Liver (tissue), 9 donors: ENCODE measurements around the gene CCNY. TPM values are rescaled to one million over a fixed set of nuclear protein-coding genes. Genes with fewer than 3 reads are reported as not detected.

ENCODE experiments used
- DNase-seq: peaks from one replicate; pipeline ENCODE4 v3.0.0-alpha.2; 2017; ENCODE audit warnings: low spot score
- H3K27ac ChIP-seq, 2 donors: one replicate each; pipeline ENCODE4 v1.7.0; 2013; ENCODE audit warnings: inconsistent platforms in 2 of 2, low read length in 2 of 2, control low read depth in 1 of 2, low read depth in 1 of 2, mild to moderate bottlenecking in 1 of 2
- H3K27me3 ChIP-seq, 4 donors: one replicate each; pipeline versions ENCODE4 v1.6.1 to v1.7.0; 2013; ENCODE audit warnings: low read length in 3 of 4, inconsistent platforms in 1 of 4, mild to moderate bottlenecking in 1 of 4, moderate library complexity in 1 of 4; ENCODE audit not compliant: control insufficient read depth in 4 of 4, insufficient read depth in 4 of 4
- H3K36me3 ChIP-seq, 4 donors: one replicate each; pipeline versions ENCODE4 v1.6.1 to v1.7.0; 2013; ENCODE audit warnings: low read length in 3 of 4, mild to moderate bottlenecking in 3 of 4, low read depth in 1 of 4, moderate library complexity in 1 of 4; ENCODE audit not compliant: control insufficient read depth in 4 of 4, insufficient read depth in 3 of 4
- H3K4me1 ChIP-seq, 4 donors: one replicate each; pipeline versions ENCODE4 v1.6.1 to v1.7.0; 2013; ENCODE audit warnings: low read length in 3 of 4, mild to moderate bottlenecking in 3 of 4, moderate library complexity in 1 of 4; ENCODE audit not compliant: control insufficient read depth in 4 of 4, insufficient read depth in 4 of 4
- H3K4me3 ChIP-seq, 3 donors: one replicate each; pipeline versions ENCODE4 v1.6.1 to v1.7.0; 2013; ENCODE audit warnings: low read length in 3 of 3, control low read depth in 1 of 3, low read depth in 1 of 3, mild to moderate bottlenecking in 1 of 3
- H3K9ac ChIP-seq, 2 donors: one replicate each; pipeline ENCODE4 v1.7.0; 2013; ENCODE audit warnings: low read length in 2 of 2, mild to moderate bottlenecking in 2 of 2, moderate library complexity in 2 of 2, control low read depth in 1 of 2, low read depth in 1 of 2
- H3K9me3 ChIP-seq, 4 donors: one replicate each; pipeline versions ENCODE4 v1.6.1 to v1.7.0; 2013; ENCODE audit warnings: low read length in 3 of 4; ENCODE audit not compliant: control insufficient read depth in 4 of 4
- FOXA2 ChIP-seq: IDR thresholded peaks from 2 replicates; pipeline ENCODE4 v1.6.1; 2016; ENCODE audit warnings: antibody characterized with exemption
- GABPA ChIP-seq, 2 donors: IDR thresholded peaks in 1 of 2; conservative IDR thresholded peaks in 1 of 2; 2 replicates each; pipeline ENCODE4 v1.6.1; 2016; ENCODE audit warnings: antibody characterized with exemption in 2 of 2, mild to moderate bottlenecking in 1 of 2, moderate library complexity in 1 of 2
- HNF4A ChIP-seq, 2 donors: conservative IDR thresholded peaks; 2 replicates each; pipeline ENCODE4 v1.6.1; 2016; ENCODE audit warnings: antibody characterized with exemption in 2 of 2, mild to moderate bottlenecking in 2 of 2
- HNF4G ChIP-seq: IDR thresholded peaks from 2 replicates; pipeline ENCODE4 v1.6.1; 2016; ENCODE audit warnings: antibody characterized with exemption
- JUND ChIP-seq, 2 donors: IDR thresholded peaks; 2 replicates each; pipeline ENCODE4 v1.6.1; 2016; ENCODE audit warnings: antibody characterized with exemption in 2 of 2
- RAD21 ChIP-seq, 2 donors: IDR thresholded peaks; 2 replicates each; pipeline ENCODE4 v1.6.1; 2016; ENCODE audit warnings: antibody characterized with exemption in 2 of 2, mild to moderate bottlenecking in 2 of 2
- RXRA ChIP-seq, 2 donors: IDR thresholded peaks; 2 replicates each; pipeline ENCODE4 v1.6.1; 2017 to 2018; ENCODE audit warnings: antibody characterized with exemption in 2 of 2, mild to moderate bottlenecking in 1 of 2
- SP1 ChIP-seq: IDR thresholded peaks from 2 replicates; pipeline ENCODE4 v1.6.1; 2018; ENCODE audit warnings: antibody characterized with exemption, mild to moderate bottlenecking
- TAF1 ChIP-seq: conservative IDR thresholded peaks from 2 replicates; pipeline ENCODE4 v1.6.1; 2016; ENCODE audit warnings: antibody characterized with exemption, mild to moderate bottlenecking
- YY1 ChIP-seq: IDR thresholded peaks from 2 replicates; pipeline ENCODE4 v1.6.1; 2016; ENCODE audit warnings: antibody characterized with exemption, mild to moderate bottlenecking
- WGBS: extraction: QIAGEN DNeasy Blood & Tissue Kit; methylation state at CpG from one replicate; pipeline ENCODE4 v1.1.7; 2013; 5-methylcytosine and 5-hydroxymethylcytosine counted together
- polyA plus RNA-seq, 2 donors: library from polyadenylated mRNA; stranded (reverse) in 1 of 2; unstranded in 1 of 2; fragments of 200-250 nt in 1 of 2; fragments of >200 nt in 1 of 2; fragmentation: Nextera tagmentation in 1 of 2; extraction: Ambion mirVana in 1 of 2; gene quantifications; one replicate each; pipeline versions ENCODE4 v1.2.1 to v1.2.3, GENCODE V29; 2013 to 2015
- total RNA-seq, 2 donors: library from RNA; depleted of rRNA; stranded (reverse); fragments of >200 nt; gene quantifications; one replicate each; pipeline ENCODE4 v1.2.3, GENCODE V29; 2014
- TF ChIP-seq, protein P1 (sequence below): IDR thresholded peaks from 2 replicates; pipeline ENCODE4 v1.6.1; 2016; ENCODE audit warnings: antibody characterized with exemption
- TF ChIP-seq, protein P2 (sequence below): fragments of 150-350 bp; IDR thresholded peaks from 2 replicates; pipeline ENCODE4 v1.5.1; 2017; ENCODE audit warnings: improper control_type of control experiment, low read depth, low read length; ENCODE audit not compliant: missing input control
- TF ChIP-seq, protein P3 (sequence below): IDR thresholded peaks from 2 replicates; pipeline ENCODE4 v1.6.1; 2016; ENCODE audit warnings: antibody characterized with exemption
- TF ChIP-seq, protein P4 (sequence below): IDR thresholded peaks from 2 replicates; pipeline ENCODE4 v1.6.1; 2016; ENCODE audit warnings: antibody characterized with exemption
- TF ChIP-seq, protein P5 (sequence below): IDR thresholded peaks from 2 replicates; pipeline ENCODE4 v1.6.1; 2016; ENCODE audit warnings: antibody characterized with exemption, mild to moderate bottlenecking
- donor health status: healthy.
- donor health status: healthy.
- donor health status: healthy.
- donor health status: healthy.
- donor health status: healthy.

Gene CCNY
- total and polyA plus RNA-seq, 4 donors: 17.6 to 38.4 (median 21.8) TPM

DNA sequence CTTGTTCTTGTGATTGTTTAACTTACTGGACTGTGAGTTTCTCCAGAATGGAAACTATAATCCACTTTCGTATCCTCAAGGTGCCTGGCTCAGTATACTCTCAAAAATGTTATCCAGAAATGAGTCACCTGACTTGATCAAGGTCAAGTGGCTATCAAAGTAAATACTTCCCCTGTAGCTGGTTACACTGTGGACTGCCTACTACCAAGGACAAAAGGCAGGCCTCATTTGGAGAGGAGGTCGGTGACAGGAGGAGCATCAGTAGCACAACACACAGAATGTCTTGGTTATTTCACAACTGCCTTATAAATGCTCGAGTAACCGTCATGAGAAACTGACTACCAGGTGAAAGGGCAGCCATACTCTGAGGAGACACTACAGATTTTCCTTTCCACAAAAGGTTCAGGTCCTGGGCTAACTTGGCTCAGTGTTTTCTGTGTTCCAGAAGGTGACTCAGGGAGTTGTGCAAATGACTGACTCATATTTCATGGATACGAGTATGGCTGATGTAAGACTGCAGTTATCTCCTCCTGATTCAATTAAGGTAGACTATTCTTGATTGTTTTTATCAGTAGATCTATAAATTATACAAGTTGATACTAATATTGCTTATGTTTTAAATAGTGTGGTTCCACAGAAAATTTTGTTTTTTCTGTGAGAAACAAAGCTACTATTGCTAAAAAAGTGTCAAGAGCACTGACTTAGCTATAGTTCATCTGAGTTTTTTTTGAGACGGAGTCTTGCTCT, 4.2 kb upstream of the CCNY start:
- H3K4me3 ChIP-seq: no peak overlapping the region
- DNase-seq: no peak
- H3K4me1 ChIP-seq: peaks cover 4 to 26% (median 13%) of the 10 kb centered on the region in 4 donors
- no peaks in the 10 kb centered on the region for H3K9me3 ChIP-seq
- TF ChIP-seq, protein P1, sequence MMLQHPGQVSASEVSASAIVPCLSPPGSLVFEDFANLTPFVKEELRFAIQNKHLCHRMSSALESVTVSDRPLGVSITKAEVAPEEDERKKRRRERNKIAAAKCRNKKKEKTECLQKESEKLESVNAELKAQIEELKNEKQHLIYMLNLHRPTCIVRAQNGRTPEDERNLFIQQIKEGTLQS: peak; percentile 43
- TF ChIP-seq JUND (IDR thresholded peaks at IDR 0.05): peak; percentile 62 to 64
- TF ChIP-seq, protein P2, sequence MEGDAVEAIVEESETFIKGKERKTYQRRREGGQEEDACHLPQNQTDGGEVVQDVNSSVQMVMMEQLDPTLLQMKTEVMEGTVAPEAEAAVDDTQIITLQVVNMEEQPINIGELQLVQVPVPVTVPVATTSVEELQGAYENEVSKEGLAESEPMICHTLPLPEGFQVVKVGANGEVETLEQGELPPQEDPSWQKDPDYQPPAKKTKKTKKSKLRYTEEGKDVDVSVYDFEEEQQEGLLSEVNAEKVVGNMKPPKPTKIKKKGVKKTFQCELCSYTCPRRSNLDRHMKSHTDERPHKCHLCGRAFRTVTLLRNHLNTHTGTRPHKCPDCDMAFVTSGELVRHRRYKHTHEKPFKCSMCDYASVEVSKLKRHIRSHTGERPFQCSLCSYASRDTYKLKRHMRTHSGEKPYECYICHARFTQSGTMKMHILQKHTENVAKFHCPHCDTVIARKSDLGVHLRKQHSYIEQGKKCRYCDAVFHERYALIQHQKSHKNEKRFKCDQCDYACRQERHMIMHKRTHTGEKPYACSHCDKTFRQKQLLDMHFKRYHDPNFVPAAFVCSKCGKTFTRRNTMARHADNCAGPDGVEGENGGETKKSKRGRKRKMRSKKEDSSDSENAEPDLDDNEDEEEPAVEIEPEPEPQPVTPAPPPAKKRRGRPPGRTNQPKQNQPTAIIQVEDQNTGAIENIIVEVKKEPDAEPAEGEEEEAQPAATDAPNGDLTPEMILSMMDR: no peak
- no peak for TF ChIP-seq HNF4A (conservative IDR thresholded peaks at IDR 0.05)
- TF ChIP-seq RXRA (IDR thresholded peaks at IDR 0.05): no peak
- TF ChIP-seq GABPA (IDR thresholded peaks at IDR 0.05 in 1 of 2, conservative IDR thresholded peaks at IDR 0.05 in 1 of 2): no peak
- H3K27ac ChIP-seq: no peak overlapping the region
- H3K36me3 ChIP-seq: no peaks in the 10 kb centered on the region
- H3K9ac ChIP-seq: no peak overlapping the region
- 72% methylated on average over 6 of the region's 6 CpGs for WGBS
- H3K27me3 ChIP-seq: no peaks in the 10 kb centered on the region

DNA sequence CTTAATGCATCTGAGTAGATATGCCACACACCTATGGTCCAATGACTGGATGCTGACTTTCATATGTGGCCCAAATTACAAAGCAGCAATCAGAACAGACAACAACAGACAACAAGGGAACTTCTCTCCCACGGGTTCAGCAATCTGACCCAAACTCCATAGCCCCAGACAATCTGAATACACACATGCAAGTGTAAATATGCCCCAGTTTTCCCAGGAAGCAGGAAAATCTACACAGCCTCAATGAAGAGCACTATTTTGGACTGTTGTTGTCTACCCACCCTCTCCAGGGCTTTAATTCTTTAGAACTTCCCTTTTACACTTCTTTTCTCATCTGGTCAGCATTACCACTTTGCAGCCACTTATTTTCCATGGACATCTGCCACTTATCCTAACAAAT, 2.0 kb upstream of the CCNY start:
- Histone ChIP-seq H3K4me1 (peaks cover 4 to 32% (median 28%) of the 10 kb centered on the region in 4 donors), H3K4me3 (no peak overlapping the region), H3K9ac (peak overlapping the region in 1 of 2 donors; percentile 62), H3K27ac (peak overlapping the region in 1 of 2 donors; percentile 11), H3K9me3 (no peaks in the 10 kb centered on the region), H3K36me3 (no peaks in the 10 kb centered on the region), H3K27me3 (no peaks in the 10 kb centered on the region)
- no peak for DNase-seq
- WGBS: 32% methylated on average over 1 of the region's 1 CpG
- TF ChIP-seq, protein P3, sequence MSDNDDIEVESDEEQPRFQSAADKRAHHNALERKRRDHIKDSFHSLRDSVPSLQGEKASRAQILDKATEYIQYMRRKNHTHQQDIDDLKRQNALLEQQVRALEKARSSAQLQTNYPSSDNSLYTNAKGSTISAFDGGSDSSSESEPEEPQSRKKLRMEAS: no peak
- TF ChIP-seq RXRA (IDR thresholded peaks at IDR 0.05) (peak in 1 of 2 donors; percentile 13), TAF1 (no peak), YY1 (peak; percentile 15), SP1 (peak; percentile 20), RAD21 (IDR thresholded peaks at IDR 0.05) (no peak), JUND (IDR thresholded peaks at IDR 0.05) (no peak), HNF4A (conservative IDR thresholded peaks at IDR 0.05) (peak; percentile 10 to 26), HNF4G (no peak), FOXA2 (peak; percentile 56)
- TF ChIP-seq, protein P2: no peak
- TF ChIP-seq, protein P1: no peak
- TF ChIP-seq, protein P4, sequence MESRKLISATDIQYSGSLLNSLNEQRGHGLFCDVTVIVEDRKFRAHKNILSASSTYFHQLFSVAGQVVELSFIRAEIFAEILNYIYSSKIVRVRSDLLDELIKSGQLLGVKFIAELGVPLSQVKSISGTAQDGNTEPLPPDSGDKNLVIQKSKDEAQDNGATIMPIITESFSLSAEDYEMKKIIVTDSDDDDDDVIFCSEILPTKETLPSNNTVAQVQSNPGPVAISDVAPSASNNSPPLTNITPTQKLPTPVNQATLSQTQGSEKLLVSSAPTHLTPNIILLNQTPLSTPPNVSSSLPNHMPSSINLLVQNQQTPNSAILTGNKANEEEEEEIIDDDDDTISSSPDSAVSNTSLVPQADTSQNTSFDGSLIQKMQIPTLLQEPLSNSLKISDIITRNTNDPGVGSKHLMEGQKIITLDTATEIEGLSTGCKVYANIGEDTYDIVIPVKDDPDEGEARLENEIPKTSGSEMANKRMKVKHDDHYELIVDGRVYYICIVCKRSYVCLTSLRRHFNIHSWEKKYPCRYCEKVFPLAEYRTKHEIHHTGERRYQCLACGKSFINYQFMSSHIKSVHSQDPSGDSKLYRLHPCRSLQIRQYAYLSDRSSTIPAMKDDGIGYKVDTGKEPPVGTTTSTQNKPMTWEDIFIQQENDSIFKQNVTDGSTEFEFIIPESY: no peak
- TF ChIP-seq, protein P5, sequence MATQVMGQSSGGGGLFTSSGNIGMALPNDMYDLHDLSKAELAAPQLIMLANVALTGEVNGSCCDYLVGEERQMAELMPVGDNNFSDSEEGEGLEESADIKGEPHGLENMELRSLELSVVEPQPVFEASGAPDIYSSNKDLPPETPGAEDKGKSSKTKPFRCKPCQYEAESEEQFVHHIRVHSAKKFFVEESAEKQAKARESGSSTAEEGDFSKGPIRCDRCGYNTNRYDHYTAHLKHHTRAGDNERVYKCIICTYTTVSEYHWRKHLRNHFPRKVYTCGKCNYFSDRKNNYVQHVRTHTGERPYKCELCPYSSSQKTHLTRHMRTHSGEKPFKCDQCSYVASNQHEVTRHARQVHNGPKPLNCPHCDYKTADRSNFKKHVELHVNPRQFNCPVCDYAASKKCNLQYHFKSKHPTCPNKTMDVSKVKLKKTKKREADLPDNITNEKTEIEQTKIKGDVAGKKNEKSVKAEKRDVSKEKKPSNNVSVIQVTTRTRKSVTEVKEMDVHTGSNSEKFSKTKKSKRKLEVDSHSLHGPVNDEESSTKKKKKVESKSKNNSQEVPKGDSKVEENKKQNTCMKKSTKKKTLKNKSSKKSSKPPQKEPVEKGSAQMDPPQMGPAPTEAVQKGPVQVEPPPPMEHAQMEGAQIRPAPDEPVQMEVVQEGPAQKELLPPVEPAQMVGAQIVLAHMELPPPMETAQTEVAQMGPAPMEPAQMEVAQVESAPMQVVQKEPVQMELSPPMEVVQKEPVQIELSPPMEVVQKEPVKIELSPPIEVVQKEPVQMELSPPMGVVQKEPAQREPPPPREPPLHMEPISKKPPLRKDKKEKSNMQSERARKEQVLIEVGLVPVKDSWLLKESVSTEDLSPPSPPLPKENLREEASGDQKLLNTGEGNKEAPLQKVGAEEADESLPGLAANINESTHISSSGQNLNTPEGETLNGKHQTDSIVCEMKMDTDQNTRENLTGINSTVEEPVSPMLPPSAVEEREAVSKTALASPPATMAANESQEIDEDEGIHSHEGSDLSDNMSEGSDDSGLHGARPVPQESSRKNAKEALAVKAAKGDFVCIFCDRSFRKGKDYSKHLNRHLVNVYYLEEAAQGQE: no peak
